ENCODE data around the gene FOXK2. TPM values are rescaled to one million over a fixed set of nuclear protein-coding genes. Genes with fewer than 3 reads are reported as not detected.

The FOXK2 gene
- total RNA-seq, 1 experiment from 2014 or later: 72.0 TPM

DNA sequence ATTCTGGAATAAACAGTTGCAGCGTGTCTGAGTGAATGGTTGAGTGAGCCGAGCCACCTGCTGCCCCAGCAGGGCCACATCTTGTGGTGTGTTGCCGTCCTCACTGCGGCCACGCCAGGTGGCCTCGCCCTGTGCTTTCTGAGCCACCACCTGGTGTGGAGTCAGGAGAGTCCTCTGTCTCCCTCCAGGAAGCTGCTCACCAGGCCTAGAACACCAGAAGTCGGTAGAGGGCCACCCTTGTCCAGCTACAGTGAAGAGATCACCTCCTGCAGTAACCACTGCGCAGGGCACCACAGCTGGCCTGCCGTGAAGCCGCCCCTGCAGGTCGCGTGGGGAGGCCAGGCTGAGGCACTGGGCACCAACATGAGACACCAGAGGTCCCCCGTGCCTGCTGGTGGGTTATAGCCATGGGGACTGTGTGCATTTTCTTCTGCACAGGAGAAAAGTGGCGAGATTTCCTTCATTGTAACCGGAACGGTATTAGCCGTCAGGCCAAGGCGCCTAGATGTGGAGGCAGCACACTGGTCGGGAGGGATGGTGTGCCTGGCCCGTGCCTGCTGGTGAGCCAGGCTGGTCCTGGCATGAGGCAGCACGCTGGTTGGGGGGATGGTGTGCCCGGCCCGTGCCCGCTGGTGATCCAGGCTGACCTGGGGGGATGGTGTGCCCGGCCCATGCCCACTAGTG, 28.9 kb upstream of the FOXK2 start:
- Histone ChIP-seq H2BK120ac (ENCODE audit: low read depth, low read length, poor library complexity, severe bottlenecking) (no peak overlapping the region), H4K91ac (ENCODE audit: insufficient read length, low read depth, low read length) (no peak overlapping the region), H3K79me2 (ENCODE audit: insufficient read depth, low read length) (no peaks in the 10 kb centered on the region), H2BK5ac (ENCODE audit: insufficient read length, low read length) (no peak overlapping the region), H3K56ac (ENCODE audit: insufficient read length, low read depth, low read length) (no peak overlapping the region), H3K23ac (ENCODE audit: insufficient read length, low read depth, low read length) (no peak overlapping the region), H4K8ac (replicated peaks; ENCODE audit: insufficient read length, low read depth, low read length) (no peak overlapping the region), H3K79me1 (ENCODE audit: insufficient read depth, low read depth, low read length, poor library complexity, severe bottlenecking) (no peaks in the 10 kb centered on the region), H4K20me1 (ENCODE audit: control insufficient read depth, insufficient read depth, insufficient read length) (peaks cover 3% of the 10 kb centered on the region), H3K27ac (ENCODE audit: insufficient read length, low read depth, low read length) (no peak overlapping the region), H4K5ac (ENCODE audit: insufficient read length, low read depth, low read length) (no peak overlapping the region), H3K9ac (ENCODE audit: extremely low read depth, insufficient read length, low read length) (no peak overlapping the region), H2AK5ac (ENCODE audit: insufficient read length, low read length) (no peak overlapping the region), H3T11ph (ENCODE audit: low read length) (no peak overlapping the region), H3K9me3 (ENCODE audit: control insufficient read depth, low read depth, low read length) (no peaks in the 10 kb centered on the region), H2BK15ac (ENCODE audit: low read depth, low read length) (no peak overlapping the region), H2AFZ (ENCODE audit: low read length) (no peak overlapping the region), H3K4ac (ENCODE audit: low read depth, low read length) (no peak overlapping the region), H3K14ac (ENCODE audit: insufficient read depth, low read length) (no peak overlapping the region; the same call in 1 of the 2 replicates), H2BK20ac (ENCODE audit: low read depth, low read length, poor library complexity, severe bottlenecking) (no peak overlapping the region), H3K4me2 (ENCODE audit: insufficient read depth, insufficient read length, low read length) (no peak overlapping the region), H3K18ac (ENCODE audit: insufficient read length, low read depth, low read length) (no peak overlapping the region), H3K27me3 (ENCODE audit: insufficient read depth, low read length) (no peaks in the 10 kb centered on the region), H2BK12ac (ENCODE audit: insufficient read length, low read depth, low read length) (no peak overlapping the region), H3K23me2 (ENCODE audit: insufficient read length, low read depth, low read length, poor library complexity, severe bottlenecking) (no peaks in the 10 kb centered on the region), H3K4me1 (ENCODE audit: insufficient read depth, low read length) (no peaks in the 10 kb centered on the region)
- Mint-ChIP-seq H3K4me3 (no peak overlapping the region), H3K4me1 (peaks cover 8 to 10% of the 10 kb centered on the region in 2 experiments), H3K36me3 (ENCODE audit: insufficient read depth in 1 of 3, low read depth in 3 of 3) (peaks cover 11 to 36% (median 29%) of the 10 kb centered on the region in 3 experiments), H3K27ac (peak overlapping the region in 1 of 3 experiments; percentile 19; a peak in 1 of 7 replicates), H3K27me3 (ENCODE audit: low read depth) (peaks cover 6% of the 10 kb centered on the region), H3K9me3 (peaks cover 0 to 2% of the 10 kb centered on the region in 2 experiments; a peak in 1 of 5 replicates)
- WGBS (ENCODE audit: extremely low coverage, insufficient read length, low lambda C conversion rate): no CpG with 5 or more reads among the region's 25 CpGs
- DNase-seq: no peak
- TF ChIP-seq, protein P1, sequence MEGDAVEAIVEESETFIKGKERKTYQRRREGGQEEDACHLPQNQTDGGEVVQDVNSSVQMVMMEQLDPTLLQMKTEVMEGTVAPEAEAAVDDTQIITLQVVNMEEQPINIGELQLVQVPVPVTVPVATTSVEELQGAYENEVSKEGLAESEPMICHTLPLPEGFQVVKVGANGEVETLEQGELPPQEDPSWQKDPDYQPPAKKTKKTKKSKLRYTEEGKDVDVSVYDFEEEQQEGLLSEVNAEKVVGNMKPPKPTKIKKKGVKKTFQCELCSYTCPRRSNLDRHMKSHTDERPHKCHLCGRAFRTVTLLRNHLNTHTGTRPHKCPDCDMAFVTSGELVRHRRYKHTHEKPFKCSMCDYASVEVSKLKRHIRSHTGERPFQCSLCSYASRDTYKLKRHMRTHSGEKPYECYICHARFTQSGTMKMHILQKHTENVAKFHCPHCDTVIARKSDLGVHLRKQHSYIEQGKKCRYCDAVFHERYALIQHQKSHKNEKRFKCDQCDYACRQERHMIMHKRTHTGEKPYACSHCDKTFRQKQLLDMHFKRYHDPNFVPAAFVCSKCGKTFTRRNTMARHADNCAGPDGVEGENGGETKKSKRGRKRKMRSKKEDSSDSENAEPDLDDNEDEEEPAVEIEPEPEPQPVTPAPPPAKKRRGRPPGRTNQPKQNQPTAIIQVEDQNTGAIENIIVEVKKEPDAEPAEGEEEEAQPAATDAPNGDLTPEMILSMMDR (conservative IDR thresholded peaks at IDR 0.05): no peak

All from H9 (cell line).